ENCODE results near the gene LRRFIP1.
"Not testable (repeated sequence)": the region's sequence is repeated elsewhere in the genome, so short reads cannot be mapped to it uniquely, and the experiment has no call there.

LRRFIP1 gene

GRCh38 chr2:237732070-237732469 lies 104.7 kb downstream of the LRRFIP1 start:
- no peak for DNase-seq

GRCh38 chr2:237732790-237733381 lies 105.5 kb downstream of the LRRFIP1 start:
- DNase-seq, result peak in 1 of 2 experiments; percentile 22

GRCh38 chr2:237733677-237734300 lies 106.4 kb downstream of the LRRFIP1 start:
- peak; percentile 35 to 71 for DNase-seq

- no peak for DNase-seq
These were observed 107.7 kb downstream of the LRRFIP1 start for GRCh38 chr2:237734905-237735623.

- DNase-seq, result no peak
These were observed 108.4 kb downstream of the LRRFIP1 start for GRCh38 chr2:237735798-237736197.

GRCh38 chr2:237736783-237737182 lies 109.4 kb downstream of the LRRFIP1 start:
- DNase-seq, result no peak

GRCh38 chr2:237737196-237737865 lies 109.9 kb downstream of the LRRFIP1 start:
- no peak for DNase-seq

- no peak for DNase-seq
These were observed 110.9 kb downstream of the LRRFIP1 start for GRCh38 chr2:237738255-237738654.

- no peak for DNase-seq
These were observed 111.7 kb downstream of the LRRFIP1 start for GRCh38 chr2:237739101-237739500.

- no peak for DNase-seq
These were observed 114.8 kb downstream of the LRRFIP1 start for GRCh38 chr2:237742191-237742590.

GRCh38 chr2:237742614-237743013 lies 115.2 kb downstream of the LRRFIP1 start:
- no peak for DNase-seq

GRCh38 chr2:237743024-237743423 lies 115.6 kb downstream of the LRRFIP1 start:
- DNase-seq, result no peak

GRCh38 chr2:237743561-237744269 lies 116.3 kb downstream of the LRRFIP1 start:
- DNase-seq, result no peak

- no peak for DNase-seq
These were observed 116.9 kb downstream of the LRRFIP1 start for GRCh38 chr2:237744270-237744612.

- peak in 1 of 2 experiments; percentile 34 for DNase-seq
These were observed 117.3 kb downstream of the LRRFIP1 start for GRCh38 chr2:237744613-237745249.

GRCh38 chr2:237745250-237745613 lies 117.8 kb downstream of the LRRFIP1 start:
- no peak for DNase-seq

- DNase-seq, result no peak
These were observed 119.1 kb downstream of the LRRFIP1 start for GRCh38 chr2:237746302-237747080.

GRCh38 chr2:237747189-237747588 lies 119.8 kb downstream of the LRRFIP1 start:
- no peak for DNase-seq

- no peak for DNase-seq
These were observed 121.6 kb downstream of the LRRFIP1 start for GRCh38 chr2:237749002-237749401.

GRCh38 chr2:237749961-237750360 lies 122.6 kb downstream of the LRRFIP1 start:
- no peak for DNase-seq

- not testable (repeated sequence) for DNase-seq
These were observed 123.1 kb downstream of the LRRFIP1 start for GRCh38 chr2:237750441-237750840.

- no peak for DNase-seq
These were observed 125.4 kb downstream of the LRRFIP1 start for GRCh38 chr2:237752761-237753165.

All from SHP77 (cell line).